Endometrial microvascular endothelial cells (primary cell): ENCODE measurements around the gene PLEKHA1. TPM values are rescaled to one million over a fixed set of nuclear protein-coding genes. Genes with fewer than 3 reads are reported as not detected.

Experiments used
- in situ Hi-C: cut with HindIII; loops from 2 replicates; pipeline ENCODE4 v1.10.0; 2017; ENCODE audit warnings: low sequenced_read_pairs, low pct_unique_long_range_greater_than_20kb; ENCODE audit errors: inconsistent ontology term
- total RNA-seq: library from RNA; depleted of rRNA; stranded (reverse); fragments of >200 nt; gene quantifications from one replicate; pipeline ENCODE4 v1.2.3, GENCODE V29; 2015; ENCODE audit errors: inconsistent ontology term

Gene PLEKHA1
- total RNA-seq, 1 donor from 2014 or later: 36.1 TPM

- in situ Hi-C loops: no loop called here
These were observed 38.8 kb downstream of the PLEKHA1 start for GRCh38 chr10:122413327-122413726.

- in situ Hi-C loops: no loop called here
These were observed 43.2 kb downstream of the PLEKHA1 start for GRCh38 chr10:122417667-122418066.

GRCh38 chr10:122419016-122419415 lies 44.5 kb downstream of the PLEKHA1 start:
- in situ Hi-C loops: no loop called here

- in situ Hi-C loops: no loop called here
These were observed 45.5 kb downstream of the PLEKHA1 start for GRCh38 chr10:122419876-122420623.

- in situ Hi-C loops: no loop called here
These were observed 46.1 kb downstream of the PLEKHA1 start for GRCh38 chr10:122420624-122421007.

GRCh38 chr10:122421054-122421625 lies 46.6 kb downstream of the PLEKHA1 start:
- in situ Hi-C loops: no loop called here

GRCh38 chr10:122421742-122422141 lies 47.2 kb downstream of the PLEKHA1 start:
- in situ Hi-C loops: no loop called here

- in situ Hi-C loops: no loop called here
These were observed 47.9 kb downstream of the PLEKHA1 start for GRCh38 chr10:122422266-122422989.

GRCh38 chr10:122424059-122424458 lies 49.6 kb downstream of the PLEKHA1 start:
- in situ Hi-C loops: no loop called here

GRCh38 chr10:122426829-122427228 lies 52.3 kb downstream of the PLEKHA1 start:
- in situ Hi-C loops: no loop called here

- in situ Hi-C loops: no loop called here
These were observed 52.8 kb downstream of the PLEKHA1 start for GRCh38 chr10:122427280-122427679.

- in situ Hi-C loops: no loop called here
These were observed 60.8 kb downstream of the PLEKHA1 start for GRCh38 chr10:122435212-122435827.

- in situ Hi-C loops: no loop called here
These were observed 67.5 kb downstream of the PLEKHA1 start for GRCh38 chr10:122441961-122442360.

- in situ Hi-C loops: no loop called here
These were observed 71.0 kb downstream of the PLEKHA1 start for GRCh38 chr10:122445469-122445868.

- in situ Hi-C loops: no loop called here
These were observed 71.4 kb downstream of the PLEKHA1 start for GRCh38 chr10:122445904-122446303.

GRCh38 chr10:122446668-122447423 lies 72.3 kb downstream of the PLEKHA1 start:
- in situ Hi-C loops: no loop called here

- in situ Hi-C loops: no loop called here
These were observed 74.1 kb downstream of the PLEKHA1 start for GRCh38 chr10:122448600-122448999.

- in situ Hi-C loops: no loop called here
These were observed 74.6 kb downstream of the PLEKHA1 start for GRCh38 chr10:122449153-122449552.
